ENCODE results near the gene TPSB2. TPM values are rescaled to one million over a fixed set of nuclear protein-coding genes. Genes with fewer than 3 reads are reported as not detected.
"Not testable (repeated sequence)": the region's sequence is repeated elsewhere in the genome, so short reads cannot be mapped to it uniquely, and the experiment has no call there.

Gene TPSB2
- polyA plus RNA-seq, 1 donor from 2014 or later = not detected

DNA sequence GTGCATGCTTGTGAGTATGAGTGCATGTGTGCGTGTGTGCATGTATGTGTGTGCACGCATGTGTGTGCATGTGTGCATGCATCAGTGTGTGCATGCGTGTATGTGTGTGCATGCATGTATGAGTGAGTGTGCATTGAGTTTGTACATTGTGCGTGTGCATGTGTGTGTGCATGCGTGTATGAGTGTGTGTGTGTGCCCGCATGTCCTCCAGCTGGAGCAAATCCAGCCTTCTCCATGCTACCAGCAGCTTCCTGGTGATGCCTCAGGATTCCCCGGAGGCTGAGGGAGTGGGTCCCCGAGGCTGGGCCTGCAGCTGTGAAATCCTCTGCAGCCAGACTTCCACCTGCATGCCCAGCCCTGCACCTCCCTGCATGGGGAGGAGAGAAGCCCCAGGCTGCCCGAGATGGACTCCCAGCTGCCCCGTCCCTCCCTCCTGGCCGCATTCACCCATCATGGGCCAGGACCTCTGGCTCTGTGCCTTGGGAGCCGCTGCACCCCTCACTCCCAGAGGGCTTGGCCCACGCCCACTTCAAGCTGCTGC is 35.2 kb upstream of the TPSB2 start:
- no peak overlapping the region for H3K27ac Mint-ChIP-seq
- no peaks in the 10 kb centered on the region for H3K4me1 Mint-ChIP-seq
- H3K9me3 Mint-ChIP-seq = no peaks in the 10 kb centered on the region
- H3K36me3 Mint-ChIP-seq = no peaks in the 10 kb centered on the region
- H3K27me3 Mint-ChIP-seq = peaks cover 15% of the 10 kb centered on the region
- no peak overlapping the region for H3K4me3 Mint-ChIP-seq

DNA sequence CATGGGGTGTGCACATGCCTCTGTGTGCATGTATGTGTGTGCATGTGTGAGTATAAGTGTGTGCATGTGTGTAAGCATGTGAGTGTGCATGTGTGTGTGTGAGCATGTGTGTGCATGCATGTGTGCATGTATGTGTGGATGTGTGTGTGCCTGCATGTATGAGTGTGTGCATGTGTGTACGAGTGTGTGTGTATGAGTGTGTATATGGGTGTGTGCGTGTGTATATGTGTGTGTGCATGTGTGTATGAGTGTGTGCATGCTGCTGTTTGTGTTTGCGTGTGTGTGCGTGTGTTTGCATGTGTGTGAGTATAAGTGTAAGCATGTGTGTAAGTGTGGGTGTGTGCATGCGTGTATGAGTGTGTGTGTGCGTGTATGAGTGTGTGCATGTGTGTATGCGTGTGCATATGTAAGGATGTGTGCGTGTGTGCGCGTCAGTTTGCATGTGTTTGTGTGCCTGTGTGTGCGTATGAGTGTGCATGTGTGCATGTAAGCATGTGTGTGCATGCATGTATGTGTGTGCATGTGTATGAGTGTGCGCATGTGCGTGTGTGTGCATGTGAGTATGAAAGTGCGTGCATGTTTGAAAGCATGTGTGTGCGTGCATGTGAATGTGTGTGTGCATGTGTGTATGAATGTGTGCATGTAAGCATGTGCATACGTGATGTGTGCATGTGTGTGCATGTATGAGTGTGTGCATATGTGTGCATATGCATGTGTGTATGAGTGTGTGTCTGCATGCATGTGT is 34.5 kb upstream of the TPSB2 start:
- peaks cover 17% of the 10 kb centered on the region for H3K27me3 Mint-ChIP-seq

DNA sequence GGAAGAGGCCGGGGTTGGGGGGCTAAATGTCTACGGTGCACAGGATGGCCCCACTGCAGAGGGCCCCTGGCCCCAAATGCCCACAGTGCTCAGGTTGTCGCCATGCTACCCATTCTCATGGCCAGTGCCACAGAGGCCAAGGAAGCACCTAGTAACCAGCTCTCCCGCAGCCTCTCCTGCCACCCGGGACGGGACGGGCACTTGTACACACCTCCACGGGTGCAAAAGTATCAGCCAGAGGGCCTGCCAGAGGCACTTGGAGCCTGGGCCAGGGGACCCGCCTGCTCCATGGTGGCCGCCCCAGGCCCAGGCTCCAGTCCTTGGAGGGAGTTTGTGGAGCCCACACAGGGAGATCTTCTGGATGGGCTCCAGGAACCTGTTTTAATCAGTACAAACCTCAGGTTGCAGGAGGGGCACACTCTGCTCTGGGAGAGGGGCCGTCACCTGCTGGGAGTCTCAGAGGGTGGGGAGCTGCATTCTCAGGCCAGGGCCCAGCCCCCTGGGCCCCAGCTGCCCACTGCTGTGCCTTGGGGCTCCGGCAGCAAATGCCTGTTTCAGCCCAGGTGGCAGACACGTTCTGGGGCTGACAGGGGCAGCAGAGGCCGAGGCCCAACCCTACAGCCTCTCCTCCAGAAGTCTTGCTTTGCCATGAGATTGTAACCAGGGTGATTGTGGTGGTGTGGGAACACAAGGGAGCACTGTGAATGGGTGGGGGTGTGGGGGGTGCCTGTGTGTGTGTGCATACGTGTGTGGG is 33.8 kb upstream of the TPSB2 start:
- Mint-ChIP-seq H3K4me3 (no peak overlapping the region), H3K9me3 (no peaks in the 10 kb centered on the region), H3K27me3 (peaks cover 22% of the 10 kb centered on the region), H3K27ac (no peak overlapping the region), H3K36me3 (no peaks in the 10 kb centered on the region), H3K4me1 (peaks cover 0 to 4% (median 0%) of the 10 kb centered on the region in 3 donors)

More for the DNA sequence above, 34.5 kb upstream of the TPSB2 start:
- no peak overlapping the region for H3K27ac Mint-ChIP-seq
- H3K4me3 Mint-ChIP-seq = no peak overlapping the region
- H3K4me1 Mint-ChIP-seq = no peaks in the 10 kb centered on the region
- H3K9me3 Mint-ChIP-seq = no peaks in the 10 kb centered on the region
- no peaks in the 10 kb centered on the region for H3K36me3 Mint-ChIP-seq

DNA sequence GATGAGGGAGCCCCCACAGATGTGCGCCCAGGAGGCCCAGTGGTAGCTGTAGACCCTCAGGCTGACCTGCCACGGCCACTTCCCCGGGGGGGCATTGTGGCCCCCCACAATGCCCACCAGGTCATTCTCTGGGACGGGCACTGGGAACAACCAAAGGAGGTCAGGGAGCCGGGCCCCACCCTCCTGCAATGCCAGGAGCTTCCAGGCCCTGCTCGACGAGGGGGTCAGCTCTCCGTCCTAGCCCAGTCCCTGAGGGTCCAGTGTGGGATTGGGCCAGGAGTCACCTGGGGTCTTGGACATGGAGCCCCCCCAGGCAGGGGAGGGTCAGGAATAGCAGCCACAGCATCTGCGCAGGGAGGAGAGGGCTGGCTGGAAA is 32.9 kb upstream of the TPSB2 start:
- Mint-ChIP-seq H3K27ac (no peak overlapping the region), H3K4me1 (peaks cover 0 to 4% (median 0%) of the 10 kb centered on the region in 3 donors), H3K36me3 (no peaks in the 10 kb centered on the region), H3K27me3 (peaks cover 22% of the 10 kb centered on the region), H3K4me3 (no peak overlapping the region), H3K9me3 (no peaks in the 10 kb centered on the region)

DNA sequence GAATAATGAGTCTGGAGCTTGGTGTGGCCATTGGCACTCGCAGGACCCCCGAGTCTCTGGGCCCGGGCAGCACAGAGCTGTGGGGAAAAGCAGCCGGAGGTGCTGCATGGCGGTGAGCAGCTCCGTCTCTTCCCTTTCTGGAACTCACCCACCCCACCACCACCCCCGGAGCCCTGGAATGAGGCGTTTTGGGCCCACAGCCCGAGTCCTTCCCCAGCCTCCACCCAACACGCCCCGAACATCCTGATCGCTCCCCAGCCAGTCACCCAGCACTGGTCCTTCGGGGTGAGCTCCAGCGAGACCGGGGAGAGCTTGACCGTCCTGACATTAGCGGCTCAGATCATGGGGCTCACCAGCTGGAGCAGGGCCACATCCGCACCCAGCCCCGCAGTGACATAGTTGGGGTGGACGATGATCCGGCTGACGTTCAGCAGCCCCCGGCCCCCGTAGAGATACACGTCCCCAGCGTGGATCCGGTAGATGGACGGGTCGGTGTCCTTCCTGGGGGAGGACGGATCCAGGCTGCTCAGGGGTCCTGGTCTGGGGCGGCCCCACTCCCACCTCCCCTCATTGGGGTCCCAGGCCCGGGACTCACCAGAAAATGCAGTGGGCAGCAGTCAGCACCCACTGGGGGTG is 32.3 kb upstream of the TPSB2 start:
- H3K4me1 Mint-ChIP-seq = peaks cover 0 to 4% (median 0%) of the 10 kb centered on the region in 3 donors
- no peak overlapping the region for H3K27ac Mint-ChIP-seq
- peak overlapping the region in 2 of 4 donors; percentile 5 to 56 for H3K4me3 Mint-ChIP-seq
- no peaks in the 10 kb centered on the region for H3K9me3 Mint-ChIP-seq
- H3K36me3 Mint-ChIP-seq = no peaks in the 10 kb centered on the region
- H3K27me3 Mint-ChIP-seq = peaks cover 22% of the 10 kb centered on the region

DNA sequence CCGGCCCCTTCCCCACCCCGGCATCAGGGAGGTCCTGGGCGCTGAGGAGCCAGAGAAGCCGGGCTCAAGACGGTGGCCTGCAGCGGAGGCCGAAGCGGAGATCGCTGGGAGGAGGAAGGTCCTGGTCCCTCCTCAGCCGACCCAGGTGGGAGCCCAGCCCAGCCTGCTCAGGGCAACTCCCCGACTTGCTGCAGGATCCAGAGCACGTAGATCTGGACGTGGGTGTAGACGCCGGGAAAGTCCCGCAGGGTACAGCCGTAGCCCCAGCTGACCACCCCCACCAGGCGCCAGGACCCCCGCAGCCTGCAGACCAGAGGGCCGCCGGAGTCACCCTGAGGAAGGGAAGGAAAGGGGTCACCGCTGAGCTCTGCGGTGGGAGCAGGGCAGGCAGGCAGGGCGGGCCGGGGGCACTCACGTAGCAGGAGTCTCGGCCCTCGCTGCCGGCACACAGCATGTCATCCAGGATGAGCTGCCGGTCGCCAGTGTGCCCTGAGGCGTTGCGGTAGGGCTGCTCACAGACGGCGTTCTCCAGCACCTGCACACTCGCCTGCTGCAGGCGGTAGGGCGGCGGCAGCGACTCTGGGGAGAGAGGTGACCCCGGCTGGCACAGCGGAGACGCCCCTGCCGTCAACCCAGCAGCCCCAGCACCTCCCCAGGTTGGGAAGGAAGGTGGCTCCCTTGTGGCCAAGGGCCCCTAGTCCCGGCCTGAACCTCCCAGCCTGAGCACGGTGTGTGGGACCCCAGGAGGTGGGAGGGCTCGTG is 31.3 kb upstream of the TPSB2 start:
- no peak overlapping the region for H3K4me3 Mint-ChIP-seq
- H3K4me1 Mint-ChIP-seq = peaks cover 0 to 4% (median 0%) of the 10 kb centered on the region in 3 donors
- no peaks in the 10 kb centered on the region for H3K9me3 Mint-ChIP-seq
- H3K27ac Mint-ChIP-seq = no peak overlapping the region
- H3K27me3 Mint-ChIP-seq = peaks cover 26% of the 10 kb centered on the region
- no peaks in the 10 kb centered on the region for H3K36me3 Mint-ChIP-seq

DNA sequence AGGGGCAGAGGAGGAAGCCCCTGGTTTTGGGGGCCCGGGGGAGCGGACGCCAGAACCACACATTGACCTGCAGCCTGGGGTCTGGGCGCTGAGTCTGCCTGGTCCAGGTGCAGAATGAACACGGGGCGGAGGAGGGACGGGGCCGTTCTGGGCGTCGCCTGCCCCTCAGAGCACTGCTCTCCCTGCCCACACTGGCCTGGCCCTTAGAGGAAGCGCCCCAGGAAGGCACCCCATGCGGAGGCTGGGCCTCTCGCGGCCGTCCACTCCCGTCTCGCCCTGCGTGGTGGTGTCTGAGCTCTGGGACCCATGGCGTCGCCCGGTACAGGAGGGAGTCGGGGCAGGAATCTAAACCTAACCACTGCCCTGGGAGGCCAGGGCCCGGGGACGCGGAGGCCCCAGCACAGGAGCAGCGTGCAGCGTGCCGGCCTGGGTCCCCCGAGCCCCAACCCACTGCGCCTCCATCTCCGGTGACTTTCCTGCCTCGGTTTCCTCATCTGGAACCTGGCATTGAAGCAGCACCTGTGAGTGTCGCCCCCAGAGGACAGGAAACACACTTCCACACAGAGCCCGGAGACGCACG is 30.2 kb upstream of the TPSB2 start:
- no peaks in the 10 kb centered on the region for H3K9me3 Mint-ChIP-seq
- H3K27me3 Mint-ChIP-seq = peaks cover 26% of the 10 kb centered on the region
- H3K4me1 Mint-ChIP-seq = peaks cover 0 to 4% (median 0%) of the 10 kb centered on the region in 3 donors
- no peak overlapping the region for H3K4me3 Mint-ChIP-seq
- no peak overlapping the region for H3K27ac Mint-ChIP-seq
- no peaks in the 10 kb centered on the region for H3K36me3 Mint-ChIP-seq

DNA sequence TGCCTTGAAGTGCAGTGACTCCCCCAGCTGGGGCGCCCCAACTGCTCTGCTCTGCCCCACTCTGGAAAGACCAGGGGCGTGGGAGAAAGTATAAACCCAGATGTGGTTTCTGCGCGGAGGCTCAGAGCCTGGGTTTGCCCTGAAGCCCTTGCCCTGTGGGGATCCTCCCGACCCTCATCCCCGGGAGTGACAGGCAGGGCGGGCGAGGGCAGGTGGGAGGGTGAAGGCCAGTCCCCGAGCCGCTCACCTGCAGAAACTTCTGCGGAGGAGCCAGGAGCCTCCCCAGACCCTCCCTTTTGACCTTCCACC is 29.7 kb upstream of the TPSB2 start:
- peaks cover 26% of the 10 kb centered on the region for H3K27me3 Mint-ChIP-seq
- H3K4me1 Mint-ChIP-seq = peaks cover 0 to 4% (median 0%) of the 10 kb centered on the region in 3 donors
- no peak overlapping the region for H3K27ac Mint-ChIP-seq
- H3K9me3 Mint-ChIP-seq = no peaks in the 10 kb centered on the region
- H3K4me3 Mint-ChIP-seq = no peak overlapping the region
- no peaks in the 10 kb centered on the region for H3K36me3 Mint-ChIP-seq

DNA sequence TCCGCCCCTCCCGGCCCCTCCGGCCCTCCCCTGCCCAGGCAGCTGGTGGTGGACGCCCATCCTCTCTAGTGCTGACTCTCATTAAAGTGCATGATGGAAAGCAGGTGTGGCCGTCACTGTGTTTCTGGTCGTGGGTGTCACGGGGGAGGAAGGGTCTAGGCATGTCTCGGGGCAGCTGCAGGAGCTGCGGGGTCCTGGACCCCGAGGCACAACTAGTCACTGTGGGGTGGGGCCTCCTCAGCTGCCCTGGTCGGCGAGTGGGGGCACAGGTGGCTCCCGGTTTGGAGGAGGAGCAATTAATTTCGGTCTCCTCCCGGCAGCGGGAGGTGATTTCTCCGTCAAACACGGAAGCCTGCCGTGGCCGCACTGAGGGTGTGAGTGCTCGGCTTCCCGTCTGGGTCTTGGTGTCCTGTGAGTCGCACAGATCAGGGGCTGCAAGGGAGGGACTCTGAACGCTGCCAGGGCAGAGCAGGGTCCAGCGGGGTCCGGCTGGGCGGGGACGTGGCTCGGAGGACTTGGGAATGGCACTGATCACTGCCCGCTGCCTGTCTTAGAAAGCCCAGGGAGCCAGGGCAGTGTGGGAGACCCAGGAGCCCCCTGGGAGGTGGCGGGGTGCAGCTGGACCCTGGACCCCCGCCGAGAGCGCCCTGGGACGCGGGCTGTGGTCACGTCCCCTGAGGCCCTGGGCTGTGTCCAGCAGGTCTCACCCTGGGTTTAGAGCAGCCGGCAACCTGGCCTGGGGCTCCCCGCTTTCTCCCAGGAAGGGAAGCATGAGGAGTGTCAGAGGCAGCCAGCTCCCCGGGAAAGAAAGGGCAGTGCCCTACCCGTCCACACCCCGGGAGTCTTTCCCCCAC is 29.1 kb upstream of the TPSB2 start:
- peaks cover 0 to 4% (median 0%) of the 10 kb centered on the region in 3 donors for H3K4me1 Mint-ChIP-seq
- peaks cover 26% of the 10 kb centered on the region for H3K27me3 Mint-ChIP-seq
- no peaks in the 10 kb centered on the region for H3K9me3 Mint-ChIP-seq
- H3K36me3 Mint-ChIP-seq = no peaks in the 10 kb centered on the region
- peak overlapping the region in 1 of 3 donors; percentile 31 for H3K27ac Mint-ChIP-seq
- peak overlapping the region in 2 of 4 donors; percentile 33 to 67 for H3K4me3 Mint-ChIP-seq

DNA sequence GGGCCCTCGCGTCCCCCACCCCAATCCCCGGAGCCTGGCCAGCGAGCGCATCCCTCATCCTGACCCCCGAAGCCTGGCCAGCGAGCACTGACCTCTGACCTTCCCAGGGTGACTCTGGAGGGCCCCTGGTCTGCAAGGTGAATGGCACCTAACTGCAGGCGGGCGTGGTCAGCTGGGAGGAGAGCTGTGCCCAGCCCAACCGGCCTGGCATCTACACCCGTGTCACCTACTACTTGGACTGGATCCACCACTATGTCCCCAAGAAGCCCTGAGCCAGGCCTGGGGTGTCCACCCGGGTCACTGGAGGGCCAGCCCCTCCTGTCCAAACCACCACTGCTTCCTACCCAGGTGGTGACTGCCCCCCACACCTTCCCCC is 28.2 kb upstream of the TPSB2 start:
- Mint-ChIP-seq H3K4me3 (no peak overlapping the region), H3K27ac (no peak overlapping the region), H3K27me3 (peaks cover 26% of the 10 kb centered on the region), H3K4me1 (peaks cover 0 to 4% (median 0%) of the 10 kb centered on the region in 3 donors), H3K36me3 (no peaks in the 10 kb centered on the region), H3K9me3 (no peaks in the 10 kb centered on the region)

DNA sequence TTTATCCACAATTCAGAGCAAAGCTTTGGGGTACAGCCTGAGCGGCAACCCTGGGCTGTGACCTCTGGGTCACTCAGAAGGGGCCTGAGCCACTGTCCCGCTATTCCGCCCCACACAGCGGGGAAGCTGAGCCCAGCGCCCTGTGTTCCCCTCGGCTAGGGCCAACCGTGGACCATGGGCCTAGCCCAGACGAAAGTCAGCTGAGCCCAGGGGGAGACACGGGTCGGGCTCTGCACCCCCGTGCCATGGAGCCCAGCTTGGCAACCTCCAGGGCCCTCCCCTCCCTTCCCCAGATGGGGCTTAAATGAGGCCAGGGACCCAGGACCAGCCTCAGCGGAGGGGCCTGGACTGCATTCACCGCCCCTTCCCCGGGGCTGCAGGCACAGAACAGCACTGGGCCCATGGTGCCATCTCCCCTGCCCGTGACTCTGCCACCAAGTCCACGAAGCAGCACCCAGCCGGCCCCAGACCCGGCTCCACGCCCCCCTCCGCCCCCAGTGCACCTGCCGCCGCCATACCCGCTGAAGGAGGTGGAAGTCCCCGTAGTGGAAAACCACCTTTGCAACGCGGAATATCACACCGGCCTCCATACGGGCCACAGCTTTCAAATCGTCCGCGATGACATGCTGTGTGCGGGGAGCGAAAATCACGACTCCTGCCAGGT is 27.7 kb upstream of the TPSB2 start:
- Mint-ChIP-seq H3K4me1 (peaks cover 0 to 4% (median 0%) of the 10 kb centered on the region in 3 donors), H3K4me3 (no peak overlapping the region)

DNA sequence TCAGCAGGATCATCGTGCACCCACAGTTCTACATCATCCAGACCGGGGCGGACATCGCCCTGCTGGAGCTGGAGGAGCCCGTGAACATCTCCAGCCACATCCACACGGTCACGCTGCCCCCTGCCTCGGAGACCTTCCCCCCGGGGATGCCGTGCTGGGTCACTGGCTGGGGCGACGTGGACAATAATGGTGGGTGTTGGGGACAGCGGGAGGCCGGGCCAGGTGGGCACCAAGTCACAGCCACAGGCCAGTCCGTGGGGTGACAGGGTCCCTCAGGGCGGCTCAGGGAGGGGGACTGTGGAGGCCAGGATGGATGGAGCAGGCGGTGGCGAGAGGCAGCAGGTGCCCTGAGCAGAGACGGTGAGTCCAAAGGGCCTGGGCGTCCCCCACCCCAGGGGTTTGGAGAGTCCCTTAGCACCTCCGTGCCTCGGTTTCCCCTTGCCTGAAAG is 26.9 kb upstream of the TPSB2 start:
- no peak overlapping the region for H3K27ac Mint-ChIP-seq
- H3K36me3 Mint-ChIP-seq = no peaks in the 10 kb centered on the region
- peaks cover 21% of the 10 kb centered on the region for H3K27me3 Mint-ChIP-seq
- H3K9me3 Mint-ChIP-seq = no peaks in the 10 kb centered on the region
- peaks cover 0 to 4% (median 0%) of the 10 kb centered on the region in 3 donors for H3K4me1 Mint-ChIP-seq
- H3K4me3 Mint-ChIP-seq = no peak overlapping the region

More for the DNA sequence above, 27.7 kb upstream of the TPSB2 start:
- Mint-ChIP-seq H3K27me3 (peaks cover 26% of the 10 kb centered on the region), H3K9me3 (no peaks in the 10 kb centered on the region), H3K36me3 (no peaks in the 10 kb centered on the region), H3K27ac (no peak overlapping the region)

DNA sequence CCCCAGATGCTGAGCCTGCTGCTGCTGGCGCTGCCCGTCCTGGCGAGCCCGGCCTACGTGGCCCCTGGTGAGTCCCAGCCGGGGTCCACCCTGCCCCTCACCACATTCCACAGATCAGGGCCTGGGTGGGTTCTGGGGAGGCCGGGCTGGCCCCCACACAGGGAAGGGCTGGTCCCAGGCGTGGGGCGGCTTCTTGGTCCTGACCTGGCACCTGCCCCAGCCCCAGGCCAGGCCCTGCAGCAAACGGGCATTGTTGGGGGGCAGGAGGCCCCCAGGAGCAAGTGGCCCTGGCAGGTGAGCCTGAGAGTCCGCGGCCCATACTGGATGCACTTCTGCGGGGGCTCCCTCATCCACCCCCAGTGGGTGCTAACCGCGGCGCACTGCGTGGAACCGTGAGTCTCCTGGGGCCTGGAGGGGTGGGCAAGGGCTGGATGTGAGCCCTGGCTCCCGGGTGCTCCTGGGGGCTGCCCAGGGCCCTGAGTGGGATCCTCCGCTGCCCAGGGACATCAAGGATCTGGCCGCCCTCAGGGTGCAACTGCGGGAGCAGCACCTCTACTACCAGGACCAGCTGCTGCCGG is 26.4 kb upstream of the TPSB2 start:
- not testable (repeated sequence) for H3K4me1 Mint-ChIP-seq, H3K9me3 Mint-ChIP-seq, H3K4me3 Mint-ChIP-seq, H3K36me3 Mint-ChIP-seq, H3K27ac Mint-ChIP-seq
- H3K27me3 Mint-ChIP-seq = peaks cover 19% of the 10 kb centered on the region
